Neural cell (in vitro differentiated cells): ENCODE data around the gene FBXO47. TPM values are rescaled to one million over a fixed set of nuclear protein-coding genes. Genes with fewer than 3 reads are reported as not detected.
"Not testable (repeated sequence)": the region's sequence is repeated elsewhere in the genome, so short reads cannot be mapped to it uniquely, and the experiment has no call there.

Source experiments
- H2AFZ ChIP-seq: fragments of 200-600, 300-800 bp; sonication (generic), shearing (Covaris generic); 2 replicates; pipeline ENCODE4 v1.6.0; 2014; ENCODE audit warnings: low read depth, mild to moderate bottlenecking, antibody characterized with exemption, low read length, moderate library complexity
- H3F3A ChIP-seq: fragments of 200-600 bp; shearing (Covaris generic); 2 replicates; pipeline ENCODE4 v1.6.1; 2016; ENCODE audit warnings: mild to moderate bottlenecking, moderate library complexity, mixed read lengths, antibody characterized with exemption, low read length; ENCODE audit not compliant: insufficient read depth, poor library complexity, severe bottlenecking
- H3K27ac ChIP-seq: fragments of 200-600, 300-800 bp; sonication (generic), shearing (Covaris generic); 2 replicates; pipeline ENCODE4 v1.5.1; 2014; ENCODE audit warnings: mild to moderate bottlenecking, low read length, moderate library complexity
- H3K27me3 ChIP-seq: fragments of 300-800, 200-600 bp; sonication (generic), shearing (Covaris generic); 2 replicates; pipeline ENCODE4 v1.6.0; 2014; ENCODE audit warnings: mild to moderate bottlenecking, low read depth, low read length, moderate library complexity; ENCODE audit not compliant: insufficient read depth
- H3K36me3 ChIP-seq: fragments of 300-800, 200-600 bp; sonication (generic), shearing (Covaris generic); 2 replicates; pipeline ENCODE4 v1.5.1; 2014; ENCODE audit warnings: mild to moderate bottlenecking, antibody characterized with exemption, low read length, moderate library complexity; ENCODE audit not compliant: insufficient read depth
- H3K4me2 ChIP-seq: fragments of 300-800, 200-600 bp; sonication (generic), shearing (Covaris generic); 2 replicates; pipeline ENCODE4 v1.6.0; 2014; ENCODE audit warnings: mild to moderate bottlenecking, low read length
- H3K4me3 ChIP-seq: fragments of 300-800, 200-600 bp; sonication (generic), shearing (Covaris generic); 2 replicates; pipeline ENCODE4 v1.5.1; 2014; ENCODE audit warnings: mild to moderate bottlenecking, low read length, moderate library complexity
- H3K79me2 ChIP-seq: fragments of 200-600 bp; shearing (Covaris generic); replicated peaks from 2 replicates; pipeline ENCODE4 v1.6.0; 2014; ENCODE audit warnings: mild to moderate bottlenecking, low read length, moderate library complexity; ENCODE audit not compliant: insufficient read depth
- H3K9ac ChIP-seq: fragments of 300-800, 200-600 bp; sonication (generic), shearing (Covaris generic); 2 replicates; pipeline ENCODE4 v1.6.1; 2016; ENCODE audit warnings: mild to moderate bottlenecking, low read length, mixed read lengths
- H3K9me2 ChIP-seq: fragments of 200-600 bp; shearing (Covaris generic); 2 replicates; pipeline ENCODE4 v1.6.1; 2016; ENCODE audit warnings: mild to moderate bottlenecking, low read length, mixed read lengths; ENCODE audit not compliant: insufficient read depth
- H3K9me3 ChIP-seq: fragments of 200-600, 300-800 bp; sonication (generic), shearing (Covaris generic); 2 replicates; pipeline ENCODE4 v1.6.1; 2016; ENCODE audit warnings: mild to moderate bottlenecking, mixed run types, low read length, moderate library complexity, mixed read lengths
- H4K20me1 ChIP-seq: fragments of 200-600 bp; shearing (Covaris generic); 2 replicates; pipeline ENCODE4 v1.6.1; 2016; ENCODE audit warnings: mild to moderate bottlenecking, mixed run types; ENCODE audit not compliant: insufficient read depth
- EP300 ChIP-seq: fragments of 450-650 bp; conservative IDR thresholded peaks from 2 replicates; pipeline ENCODE4 v1.6.1; 2014; ENCODE audit warnings: antibody characterized with exemption, mild to moderate bottlenecking, moderate library complexity; ENCODE audit not compliant: poor library complexity, severe bottlenecking
- EZH2 ChIP-seq: fragments of 200-600, 300-800 bp; shearing (Covaris generic), sonication (generic); IDR thresholded peaks from 2 replicates; pipeline ENCODE4 v1.6.1; 2014; ENCODE audit warnings: antibody characterized with exemption, low read length, borderline replicate concordance, mild to moderate bottlenecking; ENCODE audit not compliant: insufficient read depth, poor library complexity, severe bottlenecking
- MXI1 ChIP-seq: fragments of 450-650 bp; conservative IDR thresholded peaks from 2 replicates; pipeline ENCODE4 v1.6.1; 2014; ENCODE audit warnings: antibody characterized with exemption, mild to moderate bottlenecking; ENCODE audit not compliant: poor library complexity, severe bottlenecking
- POLR2AphosphoS5 ChIP-seq: IDR thresholded peaks from 2 replicates; pipeline ENCODE4 v1.6.1; 2012
- RAD21 ChIP-seq: fragments of 450-650 bp; conservative IDR thresholded peaks from 2 replicates; pipeline ENCODE4 v1.6.1; 2014; ENCODE audit warnings: antibody characterized with exemption, mild to moderate bottlenecking, moderate library complexity
- SMC3 ChIP-seq: fragments of 450-650 bp; conservative IDR thresholded peaks from 2 replicates; pipeline ENCODE4 v1.6.1; 2014; ENCODE audit warnings: antibody characterized with exemption, mild to moderate bottlenecking, moderate library complexity; ENCODE audit not compliant: poor library complexity
- TAF1 ChIP-seq: IDR thresholded peaks from 2 replicates; pipeline ENCODE4 v1.6.1; 2012; ENCODE audit warnings: low read depth
- polyA plus RNA-seq: library from polyadenylated mRNA; depleted of rRNA; stranded (reverse); fragments of >200 nt; gene quantifications from 2 replicates; pipeline ENCODE4 v1.2.3, GENCODE V29; 2014
- TF ChIP-seq, protein P1 (sequence below): fragments of 450-650 bp; IDR thresholded peaks from 2 replicates; pipeline ENCODE4 v1.5.1; 2014; ENCODE audit warnings: antibody characterized with exemption, mild to moderate bottlenecking, moderate library complexity; ENCODE audit not compliant: poor library complexity, severe bottlenecking
- TF ChIP-seq, protein P2 (sequence below): IDR thresholded peaks from 2 replicates; pipeline ENCODE4 v1.6.1; 2012; ENCODE audit warnings: borderline replicate concordance

Gene FBXO47
- polyA plus RNA-seq, 1 donor from 2014 or later: not detected

- H3K27ac ChIP-seq: no peak overlapping the region
- H3K79me2 ChIP-seq: no peaks in the 10 kb centered on the region
- H3K9me3 ChIP-seq: no peaks in the 10 kb centered on the region
- H3K9ac ChIP-seq: no peak overlapping the region
- H3K4me3 ChIP-seq: no peak overlapping the region
- no peaks in the 10 kb centered on the region for H3K36me3 ChIP-seq
- H3K4me2 ChIP-seq: no peak overlapping the region
- no peaks in the 10 kb centered on the region for H3K9me2 ChIP-seq
- no peaks in the 10 kb centered on the region for H3K27me3 ChIP-seq
- H3F3A ChIP-seq: no peaks in the 10 kb centered on the region
- TF ChIP-seq EP300: no peak
- no peak for TF ChIP-seq MXI1
- TF ChIP-seq POLR2AphosphoS5: no peak
- H2AFZ ChIP-seq: no peak overlapping the region
- no peaks in the 10 kb centered on the region for H4K20me1 ChIP-seq
These were observed 26.8 kb downstream of the FBXO47 start for GRCh38 chr17:38940404-38940803.

DNA sequence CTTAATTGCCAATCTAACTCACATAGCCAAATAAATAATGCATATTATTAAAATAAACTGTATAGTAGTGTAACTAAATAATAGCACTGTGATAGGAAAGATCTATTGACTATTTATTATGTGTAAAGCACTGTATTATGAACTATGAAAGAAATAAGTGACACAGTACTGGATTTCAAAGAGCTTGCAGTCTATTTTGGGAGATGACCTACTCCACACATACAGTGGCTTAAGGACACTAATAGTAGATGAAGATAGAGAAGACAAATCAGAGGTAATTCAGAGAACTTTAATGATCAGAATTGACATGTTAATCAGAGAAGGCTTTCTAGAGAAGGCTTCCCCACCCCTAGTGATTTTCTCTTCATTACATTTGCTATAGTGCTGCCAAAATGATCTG is 27.2 kb downstream of the FBXO47 start:
- TF ChIP-seq TAF1 (no peak), POLR2AphosphoS5 (no peak), SMC3 (no peak), EZH2 (no peak), MXI1 (no peak), RAD21 (no peak), EP300 (no peak)
- TF ChIP-seq, protein P1, sequence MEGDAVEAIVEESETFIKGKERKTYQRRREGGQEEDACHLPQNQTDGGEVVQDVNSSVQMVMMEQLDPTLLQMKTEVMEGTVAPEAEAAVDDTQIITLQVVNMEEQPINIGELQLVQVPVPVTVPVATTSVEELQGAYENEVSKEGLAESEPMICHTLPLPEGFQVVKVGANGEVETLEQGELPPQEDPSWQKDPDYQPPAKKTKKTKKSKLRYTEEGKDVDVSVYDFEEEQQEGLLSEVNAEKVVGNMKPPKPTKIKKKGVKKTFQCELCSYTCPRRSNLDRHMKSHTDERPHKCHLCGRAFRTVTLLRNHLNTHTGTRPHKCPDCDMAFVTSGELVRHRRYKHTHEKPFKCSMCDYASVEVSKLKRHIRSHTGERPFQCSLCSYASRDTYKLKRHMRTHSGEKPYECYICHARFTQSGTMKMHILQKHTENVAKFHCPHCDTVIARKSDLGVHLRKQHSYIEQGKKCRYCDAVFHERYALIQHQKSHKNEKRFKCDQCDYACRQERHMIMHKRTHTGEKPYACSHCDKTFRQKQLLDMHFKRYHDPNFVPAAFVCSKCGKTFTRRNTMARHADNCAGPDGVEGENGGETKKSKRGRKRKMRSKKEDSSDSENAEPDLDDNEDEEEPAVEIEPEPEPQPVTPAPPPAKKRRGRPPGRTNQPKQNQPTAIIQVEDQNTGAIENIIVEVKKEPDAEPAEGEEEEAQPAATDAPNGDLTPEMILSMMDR: no peak
- TF ChIP-seq, protein P2, sequence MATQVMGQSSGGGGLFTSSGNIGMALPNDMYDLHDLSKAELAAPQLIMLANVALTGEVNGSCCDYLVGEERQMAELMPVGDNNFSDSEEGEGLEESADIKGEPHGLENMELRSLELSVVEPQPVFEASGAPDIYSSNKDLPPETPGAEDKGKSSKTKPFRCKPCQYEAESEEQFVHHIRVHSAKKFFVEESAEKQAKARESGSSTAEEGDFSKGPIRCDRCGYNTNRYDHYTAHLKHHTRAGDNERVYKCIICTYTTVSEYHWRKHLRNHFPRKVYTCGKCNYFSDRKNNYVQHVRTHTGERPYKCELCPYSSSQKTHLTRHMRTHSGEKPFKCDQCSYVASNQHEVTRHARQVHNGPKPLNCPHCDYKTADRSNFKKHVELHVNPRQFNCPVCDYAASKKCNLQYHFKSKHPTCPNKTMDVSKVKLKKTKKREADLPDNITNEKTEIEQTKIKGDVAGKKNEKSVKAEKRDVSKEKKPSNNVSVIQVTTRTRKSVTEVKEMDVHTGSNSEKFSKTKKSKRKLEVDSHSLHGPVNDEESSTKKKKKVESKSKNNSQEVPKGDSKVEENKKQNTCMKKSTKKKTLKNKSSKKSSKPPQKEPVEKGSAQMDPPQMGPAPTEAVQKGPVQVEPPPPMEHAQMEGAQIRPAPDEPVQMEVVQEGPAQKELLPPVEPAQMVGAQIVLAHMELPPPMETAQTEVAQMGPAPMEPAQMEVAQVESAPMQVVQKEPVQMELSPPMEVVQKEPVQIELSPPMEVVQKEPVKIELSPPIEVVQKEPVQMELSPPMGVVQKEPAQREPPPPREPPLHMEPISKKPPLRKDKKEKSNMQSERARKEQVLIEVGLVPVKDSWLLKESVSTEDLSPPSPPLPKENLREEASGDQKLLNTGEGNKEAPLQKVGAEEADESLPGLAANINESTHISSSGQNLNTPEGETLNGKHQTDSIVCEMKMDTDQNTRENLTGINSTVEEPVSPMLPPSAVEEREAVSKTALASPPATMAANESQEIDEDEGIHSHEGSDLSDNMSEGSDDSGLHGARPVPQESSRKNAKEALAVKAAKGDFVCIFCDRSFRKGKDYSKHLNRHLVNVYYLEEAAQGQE: no peak
- no peak overlapping the region for H3K4me3 ChIP-seq
- no peak overlapping the region for H3K4me2 ChIP-seq
- H3K9me3 ChIP-seq: no peaks in the 10 kb centered on the region
- H4K20me1 ChIP-seq: no peaks in the 10 kb centered on the region
- no peaks in the 10 kb centered on the region for H3K79me2 ChIP-seq
- H3K9ac ChIP-seq: no peak overlapping the region
- H3K27me3 ChIP-seq: no peaks in the 10 kb centered on the region
- H3K9me2 ChIP-seq: no peaks in the 10 kb centered on the region
- no peaks in the 10 kb centered on the region for H3K36me3 ChIP-seq
- no peak overlapping the region for H2AFZ ChIP-seq
- no peaks in the 10 kb centered on the region for H3F3A ChIP-seq
- no peak overlapping the region for H3K27ac ChIP-seq

GRCh38 chr17:38933962-38934361 is 33.2 kb downstream of the FBXO47 start:
- not testable (repeated sequence) for H3K9ac ChIP-seq

DNA sequence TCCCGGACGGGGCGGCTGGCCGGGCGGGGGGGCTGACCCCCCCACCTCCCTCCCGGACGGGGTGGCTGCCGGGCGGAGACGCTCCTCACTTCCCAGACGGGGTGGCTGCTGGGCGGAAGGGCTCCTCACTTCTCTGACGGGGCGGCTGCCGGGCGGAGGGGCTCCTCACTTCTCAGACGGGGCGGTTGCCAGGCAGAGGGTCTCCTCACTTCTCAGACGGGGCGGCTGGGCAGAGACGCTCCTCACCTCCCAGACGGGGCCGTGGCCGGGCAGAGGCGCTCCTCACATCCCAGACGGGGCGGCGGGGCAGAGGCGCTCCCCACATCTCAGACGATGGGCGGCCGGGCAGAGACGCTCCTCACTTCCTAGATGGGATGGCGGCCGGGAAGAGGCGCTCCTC is 36.4 kb downstream of the FBXO47 start:
- not testable (repeated sequence) for H3K4me3 ChIP-seq, H3K4me2 ChIP-seq, H3K9me3 ChIP-seq, H3K9me2 ChIP-seq, H3F3A ChIP-seq, H3K27me3 ChIP-seq, H3K27ac ChIP-seq, H3K79me2 ChIP-seq, H4K20me1 ChIP-seq, H3K9ac ChIP-seq, H3K36me3 ChIP-seq, H2AFZ ChIP-seq

More at GRCh38 chr17:38933962-38934361, 33.2 kb downstream of the FBXO47 start:
- H3K4me3 ChIP-seq, H3F3A ChIP-seq, H3K27me3 ChIP-seq, H3K36me3 ChIP-seq, H4K20me1 ChIP-seq, H3K9me2 ChIP-seq, H3K4me2 ChIP-seq, H3K79me2 ChIP-seq, H3K27ac ChIP-seq, H2AFZ ChIP-seq, H3K9me3 ChIP-seq: not testable (repeated sequence)
